GM18520 (cell line): ENCODE data around the gene UBE2O.
"Not testable (repeated sequence)": the region's sequence is repeated elsewhere in the genome, so short reads cannot be mapped to it uniquely, and the experiment has no call there.

Experiments
- ATAC-seq: cut with Tn5 transposase; IDR thresholded peaks from one replicate; pipeline ENCODE4 v1.9.1; 2021; ENCODE audit not compliant: unreplicated experiment

The UBE2O gene

DNA sequence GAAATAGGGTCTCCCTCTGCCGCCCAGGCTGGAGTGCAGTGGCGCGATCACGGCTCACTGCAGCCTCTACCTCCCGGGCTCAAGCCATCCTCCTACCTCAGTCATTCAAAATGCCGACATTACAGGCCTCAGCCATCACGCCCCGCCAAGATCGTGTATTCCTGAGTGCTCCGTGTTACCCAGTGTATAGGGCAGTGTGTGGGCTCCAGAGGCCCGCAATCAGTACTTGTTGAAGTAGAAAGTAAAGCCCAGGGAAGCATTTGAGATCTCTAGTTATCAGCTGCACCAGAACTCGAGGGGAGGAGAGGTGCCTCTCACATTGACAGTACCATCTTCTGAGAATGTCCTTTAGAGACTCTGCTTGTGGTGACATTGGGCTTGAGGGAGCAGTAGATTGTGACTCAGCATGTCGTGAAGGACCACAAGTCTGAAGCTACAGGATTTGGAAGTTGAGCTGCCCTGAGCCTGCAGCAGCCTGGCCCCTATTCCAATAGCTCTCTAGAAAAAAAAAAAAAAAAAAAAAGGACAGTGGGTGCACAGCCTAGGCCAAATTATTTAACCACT, 98.1 kb downstream of the UBE2O start:
- ATAC-seq = no peak

GRCh38 chr17:76354317-76354729, 98.6 kb downstream of the UBE2O start:
- no peak for ATAC-seq

- ATAC-seq = peak; percentile 90
These were observed 99.2 kb downstream of the UBE2O start, which contains the start of gene PRPSAP1 for GRCh38 chr17:76353599-76354316. TSS of gene PRPSAP1 (minus strand) at chr17:76353916. CDS start at chr17:76353703, 213 bp downstream.

DNA sequence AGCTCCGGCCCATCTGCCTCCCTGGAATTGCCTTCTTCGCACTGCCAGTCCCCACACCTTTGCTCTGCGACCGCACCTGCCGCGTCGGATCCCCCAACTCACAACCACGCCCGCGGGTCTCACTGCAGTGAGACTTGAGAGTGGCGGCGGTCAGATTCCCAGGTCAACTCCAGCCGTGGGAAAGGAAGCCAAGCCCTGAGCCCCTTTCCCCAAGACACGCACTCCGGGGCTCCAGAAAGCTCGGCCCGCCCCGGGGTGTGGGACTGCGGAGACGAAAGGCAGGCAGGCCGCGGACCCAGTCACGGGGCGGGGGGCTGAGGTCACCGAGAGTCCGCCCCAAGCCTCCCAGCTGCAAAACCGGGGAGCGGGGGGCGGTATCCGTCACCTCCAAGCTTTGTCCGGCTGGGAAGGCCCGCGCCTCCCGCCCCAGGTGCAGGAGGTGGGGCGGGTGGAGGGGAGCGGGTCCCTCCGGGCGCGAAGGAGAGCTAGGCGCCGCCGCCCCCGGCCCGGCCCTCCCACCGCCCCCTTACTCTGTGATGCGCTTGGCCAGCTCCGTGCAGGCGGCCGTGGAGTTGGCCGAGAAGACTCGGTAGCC, 99.9 kb downstream of the UBE2O start:
- no peak for ATAC-seq

DNA sequence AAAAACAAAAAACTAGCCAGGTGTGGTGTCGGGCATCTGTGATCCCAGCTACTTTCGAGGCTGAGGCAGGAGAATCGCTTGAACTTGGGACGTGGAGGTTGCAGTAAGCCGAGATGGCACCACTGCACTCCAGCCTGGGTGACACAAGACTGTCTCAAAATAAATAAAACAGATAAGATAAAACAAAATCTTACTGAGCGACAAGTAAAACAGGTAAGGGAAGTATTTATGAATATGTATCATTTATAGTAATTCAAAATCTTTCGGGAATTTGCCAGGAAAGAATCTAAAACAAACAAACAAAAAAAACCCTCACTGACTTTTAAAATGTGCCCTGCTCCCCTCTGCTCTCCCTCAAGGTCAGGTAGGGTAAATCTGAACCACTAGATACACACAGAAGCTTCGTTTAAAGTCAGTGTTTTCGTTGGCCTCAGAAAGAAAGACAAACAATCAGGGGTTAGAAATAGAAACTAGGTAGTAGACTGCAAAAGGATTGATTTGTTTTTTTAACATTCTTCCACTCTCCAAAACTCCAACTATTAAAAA, 101.4 kb downstream of the UBE2O start:
- no peak for ATAC-seq

GRCh38 chr17:76350463-76350862, 102.5 kb downstream of the UBE2O start:
- ATAC-seq = no peak

- ATAC-seq = not testable (repeated sequence)
These were observed 106.0 kb downstream of the UBE2O start for GRCh38 chr17:76346936-76347335.

DNA sequence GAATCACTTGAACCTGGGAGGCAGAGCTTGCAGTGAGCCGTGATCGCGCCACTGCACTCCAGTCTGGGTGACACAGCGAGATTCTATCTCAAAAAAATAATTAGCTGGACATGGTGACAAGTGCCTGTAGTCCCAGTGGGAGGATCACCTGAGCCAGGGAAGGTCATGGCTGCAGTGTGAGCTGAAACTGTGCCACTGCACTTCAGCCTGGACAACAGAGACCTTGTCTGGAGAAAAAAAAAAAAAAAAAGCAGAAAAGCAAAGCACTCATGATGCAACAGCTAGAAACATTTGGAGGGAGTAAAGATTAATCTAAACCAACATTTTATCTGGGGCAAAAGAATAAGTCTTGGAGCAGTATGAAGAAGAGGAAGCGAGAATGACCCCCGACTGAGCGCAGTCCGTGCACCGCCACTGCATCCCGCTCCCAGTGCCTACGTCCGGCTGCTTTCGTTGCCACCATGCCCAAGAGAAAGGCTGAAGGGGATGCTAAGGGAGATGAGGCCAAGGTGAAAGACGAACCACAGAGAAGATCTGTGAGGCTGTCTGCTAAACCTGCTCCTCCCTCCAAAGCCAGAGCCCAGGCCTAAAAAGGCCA, 107.5 kb downstream of the UBE2O start:
- ATAC-seq = no peak

GRCh38 chr17:76343106-76343505, 109.8 kb downstream of the UBE2O start:
- ATAC-seq = no peak

GRCh38 chr17:76341301-76341700, 111.7 kb downstream of the UBE2O start:
- ATAC-seq = no peak
